Stimulated activated CD8-positive, alpha-beta memory T cell treated with anti-CD3 and anti-CD28 coated beads, Interleukin-15, amount 100 ng/mL, for 48 hours (primary cell): ENCODE results near the gene KRTAP10-11.
"Not testable (repeated sequence)": the region's sequence is repeated elsewhere in the genome, so short reads cannot be mapped to it uniquely, and the experiment has no call there.

Source experiments
- DNase-seq, 2 donors: peaks; one replicate each; pipeline ENCODE4 v3.0.0-alpha.2; 2020; ENCODE audit warnings: low read depth in 2 of 2

Gene KRTAP10-11

DNA sequence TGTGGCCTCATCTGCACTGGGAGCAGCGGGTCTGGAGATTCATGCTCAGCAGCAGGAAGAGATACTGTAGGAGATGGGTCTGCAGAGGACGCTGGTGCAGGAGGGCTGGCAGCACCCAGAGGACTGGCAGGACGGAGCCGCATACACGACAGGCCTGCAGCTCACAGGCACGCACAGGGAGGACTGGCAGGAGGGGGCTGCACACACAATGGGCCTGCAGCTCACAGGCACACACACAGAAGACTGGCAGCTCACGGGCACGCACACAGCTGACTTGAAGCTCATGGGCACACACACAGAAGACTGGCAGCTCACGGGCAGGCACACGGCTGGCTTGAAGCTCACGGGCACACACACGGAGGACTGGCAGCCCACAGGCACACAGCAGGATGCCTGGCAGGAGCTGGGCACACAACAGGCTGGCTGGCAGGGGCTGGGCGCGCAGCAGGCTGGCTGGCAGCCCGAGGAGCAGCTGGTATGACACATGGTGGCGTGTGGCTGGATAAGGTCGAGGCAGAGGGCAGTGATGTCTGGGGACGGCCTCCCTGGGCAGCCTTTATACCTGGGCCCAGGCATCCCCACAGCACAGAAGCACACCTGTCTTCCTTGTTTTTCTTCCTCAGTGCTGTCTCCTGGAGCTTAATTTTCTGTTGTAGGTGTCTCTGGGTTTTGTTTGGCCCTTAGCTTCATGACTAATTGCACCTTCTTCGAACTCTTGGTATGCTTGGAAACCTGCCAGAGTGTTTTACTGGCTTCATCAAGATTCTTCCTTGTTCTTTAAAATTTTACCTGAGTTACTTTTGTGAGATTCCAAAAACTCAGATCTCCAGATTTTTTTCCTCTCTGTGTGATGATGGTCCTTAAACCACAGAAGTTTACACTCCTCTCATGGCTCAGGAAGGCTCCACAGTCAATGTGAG, 20.4 kb downstream of the KRTAP10-11 start, which contains the start of gene KRTAP12-2:
KRTAP12-2 (minus strand) TSS at position 527 of the 920 bp plus-strand sequence; CDS start at position 486, 41 bp downstream.
- no peak for DNase-seq

- DNase-seq, result no peak
These were observed 21.4 kb downstream of the KRTAP10-11 start for GRCh38 chr21:44667612-44668011.

- no peak for DNase-seq
These were observed 24.6 kb downstream of the KRTAP10-11 start for GRCh38 chr21:44670642-44671432.

DNA sequence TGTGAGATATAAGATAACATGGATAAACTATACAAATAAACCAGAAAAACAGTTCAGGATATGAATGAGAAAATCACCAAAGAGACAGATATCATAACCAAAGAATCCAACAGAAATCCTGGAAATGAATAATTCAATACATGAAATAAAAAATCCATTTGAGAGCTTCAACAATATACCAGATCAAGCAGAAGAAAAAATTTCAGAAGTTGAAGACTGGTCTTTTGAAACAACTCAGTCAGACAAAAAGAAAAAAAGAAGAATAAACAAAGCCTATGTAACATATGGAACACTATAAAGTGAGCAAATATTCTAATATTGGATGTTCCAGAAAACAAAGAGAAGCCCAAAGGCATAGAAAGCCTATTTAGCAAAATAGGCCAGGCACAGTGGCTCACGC, 25.7 kb downstream of the KRTAP10-11 start:
- DNase-seq, result no peak

- DNase-seq, result no peak
These were observed 31.7 kb downstream of the KRTAP10-11 start for GRCh38 chr21:44677881-44678280.

DNA sequence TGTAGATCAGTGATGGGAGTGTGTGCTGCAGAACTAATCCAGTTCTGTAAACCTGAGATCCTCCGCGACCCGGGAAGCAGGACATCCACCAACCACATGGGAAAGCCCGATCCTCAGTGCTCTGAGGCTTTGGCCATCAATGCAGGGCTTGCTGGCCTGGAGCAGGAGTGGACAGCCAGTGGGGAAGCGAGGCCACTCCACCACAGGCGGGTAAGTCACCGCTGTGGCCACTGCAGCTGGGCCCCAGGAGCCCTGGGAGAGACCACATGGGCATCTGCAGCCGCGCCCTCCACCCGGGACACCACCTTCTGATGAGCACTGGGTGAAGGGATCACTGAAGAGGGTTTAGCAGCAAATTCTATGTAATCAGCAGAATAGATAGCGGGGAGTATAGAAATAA, 34.9 kb downstream of the KRTAP10-11 start:
- no peak for DNase-seq

GRCh38 chr21:44681861-44682579, 35.8 kb downstream of the KRTAP10-11 start, which contains the start of gene KRTAP12-1:
Gene KRTAP12-1 (minus strand): TSS chr21:44682163. CDS start chr21:44682123, 40 bp downstream.
- no peak for DNase-seq

GRCh38 chr21:44682580-44683151, 36.5 kb downstream of the KRTAP10-11 start:
- DNase-seq, result no peak

GRCh38 chr21:44684077-44684476, 37.9 kb downstream of the KRTAP10-11 start:
- no peak for DNase-seq

- no peak for DNase-seq
These were observed 38.3 kb downstream of the KRTAP10-11 start for GRCh38 chr21:44684483-44684882.

DNA sequence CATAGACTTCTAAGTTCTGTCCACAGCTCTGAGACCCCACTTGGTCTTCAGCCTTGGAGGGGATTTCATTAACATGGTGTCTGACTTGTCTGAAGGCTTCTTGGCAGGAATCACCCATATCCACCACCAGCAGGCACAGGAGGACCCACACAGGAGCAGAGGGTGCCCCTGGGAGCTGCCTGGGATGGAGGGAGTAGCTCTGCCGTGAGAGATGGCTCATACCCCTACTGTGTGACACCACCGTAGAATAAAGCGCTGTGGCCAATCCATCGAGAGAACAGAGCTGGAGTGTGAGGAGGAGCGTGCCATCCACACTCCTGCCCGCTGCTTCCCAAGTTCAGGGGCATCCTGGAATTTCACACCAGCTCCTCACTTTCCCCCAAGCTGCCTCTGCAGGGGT, 38.8 kb downstream of the KRTAP10-11 start:
- not testable (repeated sequence) for DNase-seq

GRCh38 chr21:44686000-44686781, 40.0 kb downstream of the KRTAP10-11 start:
- no peak for DNase-seq

- DNase-seq, result no peak
These were observed 40.8 kb downstream of the KRTAP10-11 start for GRCh38 chr21:44686843-44687561.

DNA sequence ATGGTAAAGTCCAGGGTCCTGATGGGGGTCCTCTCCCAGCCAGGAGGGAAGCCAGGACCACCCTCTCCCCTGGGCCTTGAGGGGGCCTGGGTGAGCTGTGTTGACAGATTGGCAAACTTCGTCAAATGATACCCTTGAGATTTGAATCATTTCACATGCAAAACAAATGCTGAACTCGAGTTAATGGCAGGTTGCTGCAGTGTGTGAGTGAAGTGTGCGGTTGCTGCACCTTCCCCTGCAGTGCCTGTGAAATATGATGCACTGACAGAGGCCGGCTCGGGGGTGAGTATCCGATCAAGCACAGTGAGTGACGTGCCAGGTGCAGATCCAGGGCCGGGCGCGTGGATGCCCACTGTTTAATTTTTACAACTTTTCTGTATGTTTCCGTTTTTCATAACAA, 41.5 kb downstream of the KRTAP10-11 start:
- DNase-seq, result no peak

DNA sequence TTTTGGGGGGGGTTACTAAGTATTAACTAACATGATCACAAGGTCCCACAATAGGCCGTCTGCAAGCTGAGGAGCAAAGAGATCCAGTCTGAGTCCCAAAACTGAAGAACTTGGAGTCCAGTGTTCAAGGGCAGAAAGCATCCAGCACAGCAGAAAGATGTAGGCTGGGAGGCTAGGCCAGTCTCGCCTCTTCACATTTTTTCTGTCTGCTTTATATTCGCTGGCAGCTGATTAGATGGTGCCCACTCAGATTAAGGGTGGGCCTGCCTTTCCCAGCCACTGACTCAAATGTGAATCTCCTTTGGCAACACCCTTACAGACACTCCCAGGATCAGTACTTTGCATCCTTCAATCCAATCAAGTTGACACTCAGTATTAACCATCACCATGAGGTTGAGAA, 43.5 kb downstream of the KRTAP10-11 start:
- DNase-seq, result not testable (repeated sequence)

DNA sequence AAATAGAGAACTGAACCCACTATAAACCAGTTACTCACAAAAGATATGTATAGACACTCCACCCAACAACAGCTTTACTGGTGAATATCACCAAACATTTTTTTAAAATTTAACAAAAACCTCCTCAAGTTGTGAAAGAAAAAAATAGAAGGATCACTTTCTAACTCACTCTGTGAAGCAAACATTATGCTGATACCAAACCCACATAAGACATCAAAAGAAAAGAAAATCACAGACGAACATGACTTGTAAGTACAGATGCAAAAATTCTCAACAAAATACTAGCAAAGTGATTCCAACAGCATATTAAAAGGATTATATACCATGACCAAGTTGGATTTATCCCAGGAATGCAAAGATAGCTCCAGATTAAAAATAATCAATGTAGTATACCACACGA, 45.5 kb downstream of the KRTAP10-11 start:
- no peak for DNase-seq

DNA sequence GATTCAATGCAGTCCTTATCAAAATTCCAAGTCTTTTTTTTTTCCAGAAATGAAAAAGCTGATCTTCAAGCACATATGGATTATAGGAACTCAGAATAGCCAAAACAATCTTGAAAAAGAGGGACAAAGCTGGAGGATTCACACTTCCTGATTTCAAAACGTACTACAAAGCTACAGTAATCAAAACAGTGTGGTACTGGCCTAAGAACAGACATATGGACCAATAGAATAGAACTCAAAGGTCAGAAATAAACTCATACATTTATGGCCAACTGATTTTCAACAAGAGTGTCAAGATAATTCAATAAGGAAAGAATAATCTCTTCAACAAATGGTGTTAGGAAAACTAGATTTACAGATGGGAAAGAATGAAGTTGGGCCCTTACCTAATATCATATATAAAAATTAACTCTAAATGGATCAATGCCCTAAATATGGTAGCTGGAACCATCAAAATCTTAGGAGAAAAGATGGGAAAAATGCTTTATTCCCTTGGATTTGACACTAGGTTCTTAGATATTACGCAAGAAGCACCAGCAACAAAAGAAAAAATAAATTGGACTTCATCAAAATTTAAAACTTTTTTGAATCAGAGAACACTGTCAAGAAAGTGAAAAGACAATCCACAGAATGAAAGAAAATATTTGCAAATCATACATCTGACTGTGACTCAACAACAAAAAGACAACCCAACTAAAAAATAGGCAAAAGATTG, 46.7 kb downstream of the KRTAP10-11 start:
- DNase-seq, result no peak

GRCh38 chr21:44694776-44695175, 48.6 kb downstream of the KRTAP10-11 start:
- DNase-seq, result no peak

DNA sequence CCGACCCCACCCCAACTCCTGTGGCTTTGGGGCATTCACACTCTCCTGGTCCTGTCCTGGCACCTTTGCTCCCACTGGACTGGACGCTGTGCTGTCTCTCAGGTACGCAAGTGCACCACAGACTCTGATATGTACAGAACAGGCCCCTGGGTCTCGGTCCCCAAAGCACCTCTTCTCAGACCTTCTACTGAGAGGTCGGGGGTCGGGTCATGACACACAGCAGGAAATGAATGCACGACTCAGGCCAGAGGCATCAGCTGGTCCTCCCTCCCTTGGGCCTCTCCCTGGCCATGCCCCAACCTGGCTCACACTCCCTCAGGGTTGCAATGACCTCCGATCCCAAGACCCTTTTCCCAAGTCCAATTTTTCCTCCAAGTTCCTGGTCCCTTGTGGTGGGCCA, 49.0 kb downstream of the KRTAP10-11 start:
- DNase-seq, result no peak
